ENCODE measurements around the gene RAI1. TPM values are rescaled to one million over a fixed set of nuclear protein-coding genes. Genes with fewer than 3 reads are reported as not detected.
A peak's percentile ranks its signal among the peaks of the same experiment; 100 is the strongest.

Gene RAI1
- total and polyA plus RNA-seq, 9 donors = 1.5 to 57.7 (median 35.3) TPM

- Histone ChIP-seq H3K4me3 (no peak overlapping the region), H3K9me3 (no peaks in the 10 kb centered on the region), H3K27me3 (no peaks in the 10 kb centered on the region), H3K27ac (peak overlapping the region in 1 of 2 donors; percentile 8), H3K36me3 (no peaks in the 10 kb centered on the region), H3K4me1 (ENCODE audit: insufficient read depth) (peaks cover 40% of the 10 kb centered on the region)
- WGBS, 3 donors = 37 to 39% (median 39%) methylated on average over 8 of the region's 8 CpGs
- TF ChIP-seq POLR2A (IDR thresholded peaks at IDR 0.05) (no peak), CTCF (IDR thresholded peaks at IDR 0.05) (no peak), EP300 (IDR thresholded peaks at IDR 0.05) (no peak)
- no peak for DNase-seq
- intact Hi-C loops (cut with DNase I) = loop anchor here in 1 of 4 donors (5.0 kb wide), 1 partner anchor 42 kb away; no protein-coding TSS in a partner anchor
Observed at GRCh38 chr17:17738901-17739300, 57.6 kb downstream of the RAI1 start.

- Histone ChIP-seq H3K36me3 (no peaks in the 10 kb centered on the region), H3K27ac (peak overlapping the region; percentile 31 to 40), H3K4me3 (no peak overlapping the region), H3K9me3 (no peaks in the 10 kb centered on the region), H3K4me1 (ENCODE audit: insufficient read depth) (peaks cover 40% of the 10 kb centered on the region), H3K27me3 (no peaks in the 10 kb centered on the region)
- intact Hi-C loops (cut with DNase I) = loop anchor here in 1 of 4 donors (5.0 kb wide), 1 partner anchor 42 kb away; no protein-coding TSS in a partner anchor
- TF ChIP-seq EP300 (IDR thresholded peaks at IDR 0.05) (no peak), POLR2A (IDR thresholded peaks at IDR 0.05) (no peak), CTCF (IDR thresholded peaks at IDR 0.05) (no peak)
- peak; percentile 62 to 76 (median 72) for DNase-seq
- 25 to 30% (median 29%) methylated on average over 8 to 10 of the region's 10 CpGs for WGBS, 3 donors
Observed at GRCh38 chr17:17739388-17740066, 58.3 kb downstream of the RAI1 start.

- no peak for TF ChIP-seq EP300 (IDR thresholded peaks at IDR 0.05)
- TF ChIP-seq CTCF (IDR thresholded peaks at IDR 0.05) = no peak
- no peak for TF ChIP-seq POLR2A (IDR thresholded peaks at IDR 0.05)
- no peaks in the 10 kb centered on the region for H3K9me3 ChIP-seq
- peak overlapping the region; percentile 0 for H3K4me3 ChIP-seq
- intact Hi-C loops (cut with DNase I) = no loop called here
- H3K27ac ChIP-seq = peak overlapping the region in 1 of 2 donors; percentile 42
- DNase-seq = peak in 4 of 5 donors; percentile 55 to 67 (median 60)
- H3K27me3 ChIP-seq = no peaks in the 10 kb centered on the region
- peaks cover 40% of the 10 kb centered on the region for H3K4me1 ChIP-seq (ENCODE audit: insufficient read depth)
- H3K36me3 ChIP-seq = no peaks in the 10 kb centered on the region
- 17 to 30% (median 28%) methylated on average over 26 to 27 of the region's 27 CpGs for WGBS, 3 donors
Observed at GRCh38 chr17:17740615-17741348, 59.5 kb downstream of the RAI1 start.

GRCh38 chr17:17741349-17742023 is 60.2 kb downstream of the RAI1 start:
- peak in 3 of 5 donors; percentile 52 to 71 (median 58) for DNase-seq
- Histone ChIP-seq H3K27ac (peak overlapping the region in 1 of 2 donors; percentile 42), H3K36me3 (no peaks in the 10 kb centered on the region), H3K27me3 (no peaks in the 10 kb centered on the region), H3K9me3 (no peaks in the 10 kb centered on the region), H3K4me1 (ENCODE audit: insufficient read depth) (peaks cover 36% of the 10 kb centered on the region), H3K4me3 (peak overlapping the region; percentile 0)
- WGBS, 3 donors = 11 to 24% (median 20%) methylated on average over 18 of the region's 18 CpGs
- TF ChIP-seq CTCF (IDR thresholded peaks at IDR 0.05) = peak in 1 of 3 donors; percentile 16
- no peak for TF ChIP-seq EP300 (IDR thresholded peaks at IDR 0.05)
- intact Hi-C loops (cut with DNase I) = no loop called here

Data from ovary (tissue), 9 donors.